Measurements from ENCODE around the gene TMEM236. TPM values are rescaled to one million over a fixed set of nuclear protein-coding genes. Genes with fewer than 3 reads are reported as not detected.
A peak's percentile ranks its signal among the peaks of the same experiment; 100 is the strongest.

The TMEM236 gene
- total RNA-seq, 1 experiment from 2014 or later = 0.07 TPM

DNA sequence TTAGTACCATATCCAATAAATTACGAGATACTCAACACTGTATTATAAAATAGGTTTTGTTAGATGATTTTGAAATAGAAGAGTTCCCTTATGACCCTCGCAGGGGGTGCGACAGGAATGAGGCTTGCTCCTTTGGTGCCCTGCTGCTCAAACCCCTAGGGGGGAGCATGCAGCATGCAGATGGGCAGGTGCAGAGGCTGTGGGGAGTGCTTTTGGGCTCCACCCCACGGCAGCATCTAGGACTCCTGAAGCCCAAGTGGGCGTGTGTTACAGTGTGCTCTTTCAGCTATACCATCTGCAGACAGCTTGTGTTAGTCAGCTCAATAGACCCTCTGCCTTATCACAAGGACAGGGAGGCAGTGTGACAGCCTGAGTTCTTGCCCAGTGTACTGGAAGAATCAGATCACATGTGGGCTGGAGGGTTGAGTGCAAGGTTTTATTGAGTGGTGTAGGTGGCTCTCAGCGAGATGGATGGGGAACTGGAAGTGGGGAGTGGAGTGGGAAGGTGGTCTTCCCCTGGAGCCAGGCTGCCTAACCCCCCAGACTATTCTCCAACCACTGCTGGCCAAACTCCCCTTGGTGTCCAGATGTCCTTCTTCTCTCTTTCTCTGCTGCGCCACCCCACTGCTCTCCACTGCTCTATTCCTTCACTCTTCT, 54.0 kb downstream of the TMEM236 start:
- H3K27me3 ChIP-seq (ENCODE audit: insufficient read depth, low read length) = no peaks in the 10 kb centered on the region
- H3K79me2 ChIP-seq (ENCODE audit: insufficient read depth, low read length) = no peaks in the 10 kb centered on the region
- peak; percentile 100 for ATAC-seq
- H3K9me3 ChIP-seq (ENCODE audit: control insufficient read depth in 1 of 2, insufficient read depth in 1 of 2, low read depth in 1 of 2, low read length in 2 of 2) = no peaks in the 10 kb centered on the region
- RAD21 ChIA-PET (ENCODE audit: low non-redundant PET in 1 of 2, low total read pairs in 2 of 2, uncharacterized antibody in 2 of 2, unreplicated experiment in 2 of 2) = no interaction called here
- POLR2A ChIA-PET = no interaction called here
- no TSS peak for BruUV-seq (replicated peaks)
- TF ChIP-seq, protein P1, sequence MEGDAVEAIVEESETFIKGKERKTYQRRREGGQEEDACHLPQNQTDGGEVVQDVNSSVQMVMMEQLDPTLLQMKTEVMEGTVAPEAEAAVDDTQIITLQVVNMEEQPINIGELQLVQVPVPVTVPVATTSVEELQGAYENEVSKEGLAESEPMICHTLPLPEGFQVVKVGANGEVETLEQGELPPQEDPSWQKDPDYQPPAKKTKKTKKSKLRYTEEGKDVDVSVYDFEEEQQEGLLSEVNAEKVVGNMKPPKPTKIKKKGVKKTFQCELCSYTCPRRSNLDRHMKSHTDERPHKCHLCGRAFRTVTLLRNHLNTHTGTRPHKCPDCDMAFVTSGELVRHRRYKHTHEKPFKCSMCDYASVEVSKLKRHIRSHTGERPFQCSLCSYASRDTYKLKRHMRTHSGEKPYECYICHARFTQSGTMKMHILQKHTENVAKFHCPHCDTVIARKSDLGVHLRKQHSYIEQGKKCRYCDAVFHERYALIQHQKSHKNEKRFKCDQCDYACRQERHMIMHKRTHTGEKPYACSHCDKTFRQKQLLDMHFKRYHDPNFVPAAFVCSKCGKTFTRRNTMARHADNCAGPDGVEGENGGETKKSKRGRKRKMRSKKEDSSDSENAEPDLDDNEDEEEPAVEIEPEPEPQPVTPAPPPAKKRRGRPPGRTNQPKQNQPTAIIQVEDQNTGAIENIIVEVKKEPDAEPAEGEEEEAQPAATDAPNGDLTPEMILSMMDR (IDR thresholded peaks at IDR 0.05 in 2 of 3, conservative IDR thresholded peaks at IDR 0.05 in 1 of 3; ENCODE audit: borderline replicate concordance in 1 of 3, insufficient read depth in 1 of 3, low read depth in 2 of 3, low read length in 2 of 3) = peak; percentile 63 to 72 (median 65)
- TF ChIP-seq EZH2 (IDR thresholded peaks at IDR 0.05) (no peak), SRF (IDR thresholded peaks at IDR 0.05; ENCODE audit: low read depth) (no peak), JUND (IDR thresholded peaks at IDR 0.05) (no peak), ZNF274 (IDR thresholded peaks at IDR 0.05; ENCODE audit: low read depth, low read length) (no peak), POLR2AphosphoS5 (IDR thresholded peaks at IDR 0.05; ENCODE audit: low read depth, low read length) (no peak), RAD21 (IDR thresholded peaks at IDR 0.05; ENCODE audit: low read depth) (peak; percentile 69), SP1 (IDR thresholded peaks at IDR 0.05; ENCODE audit: low read depth) (no peak), EGR1 (IDR thresholded peaks at IDR 0.05; ENCODE audit: low read depth) (no peak), ELF1 (IDR thresholded peaks at IDR 0.05; ENCODE audit: borderline replicate concordance, low read depth) (no peak), REST (IDR thresholded peaks at IDR 0.05; ENCODE audit: low read depth) (no peak)
- TF ChIP-seq, protein P2, sequence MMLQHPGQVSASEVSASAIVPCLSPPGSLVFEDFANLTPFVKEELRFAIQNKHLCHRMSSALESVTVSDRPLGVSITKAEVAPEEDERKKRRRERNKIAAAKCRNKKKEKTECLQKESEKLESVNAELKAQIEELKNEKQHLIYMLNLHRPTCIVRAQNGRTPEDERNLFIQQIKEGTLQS (IDR thresholded peaks at IDR 0.05) = no peak
- CTCF ChIA-PET = interaction anchor here (1.0 kb wide), 1 partner anchor 411 kb away, joined by 4 read pairs; no protein-coding TSS in a partner anchor
- no peaks in the 10 kb centered on the region for H4K20me1 ChIP-seq (ENCODE audit: insufficient read depth)
- H3K4me2 ChIP-seq (ENCODE audit: low read length) = no peak overlapping the region
- H3K9ac ChIP-seq (ENCODE audit: low read length) = no peak overlapping the region
- no peak overlapping the region for H2AFZ ChIP-seq (ENCODE audit: low read depth, low read length, poor library complexity, severe bottlenecking)
- H3K4me3 ChIP-seq (replicated peaks in 1 of 2; ENCODE audit: low read depth in 1 of 2, low read length in 2 of 2) = no peak overlapping the region
- intact Hi-C loops (cut with micrococcal nuclease) = loop anchor here (1.0 kb wide), 1 partner anchor 409 kb away; no protein-coding TSS in a partner anchor
- no peaks in the 10 kb centered on the region for H3K4me1 ChIP-seq (ENCODE audit: control insufficient read depth in 1 of 2, insufficient read depth in 2 of 2, low read length in 2 of 2)
- H3K9me2 ChIP-seq (ENCODE audit: insufficient read depth) = no peaks in the 10 kb centered on the region
- H3K27ac ChIP-seq (ENCODE audit: low read depth, low read length) = no peak overlapping the region
- no peaks in the 10 kb centered on the region for H3K36me3 ChIP-seq (ENCODE audit: control insufficient read depth in 1 of 2, insufficient read depth in 2 of 2, low read length in 2 of 2)
- DNase-seq (ENCODE audit: low read depth, low spot score) = peak; percentile 29

All from HCT116 (cell line).